K562 (cell line): ENCODE results near the gene LY6G6D. TPM values are rescaled to one million over a fixed set of nuclear protein-coding genes. Genes with fewer than 3 reads are reported as not detected.

Experiments used
- ELF2 ChIP-seq: fragments of 250-450 bp; sonication (Bioruptor Pico); IDR thresholded peaks from 2 replicates; pipeline ENCODE4 v1.5.0; 2021; ENCODE audit warnings: mild to moderate bottlenecking
- FOXP1 ChIP-seq: sonication (generic); formaldehyde crosslinking; IDR thresholded peaks from 2 replicates; pipeline ENCODE4 v1.8.0; 2022; ENCODE audit warnings: mild to moderate bottlenecking, missing genetic modification reagents
- JUN ChIP-seq, 2 experiments: sonication (generic) in 1 of 2; formaldehyde crosslinking in 1 of 2; IDR thresholded peaks; 2 replicates each; pipeline versions ENCODE4 v1.6.1 to v1.8.0; 2012 to 2022; ENCODE audit warnings: borderline replicate concordance in 2 of 2, mild to moderate bottlenecking in 2 of 2, improper control_type of control experiment in 1 of 2, low read depth in 1 of 2, low read length in 1 of 2, missing genetic modification reagents in 1 of 2
- NR4A1 ChIP-seq, 2 experiments: fragments of 250-450 bp in 1 of 2; fragments of 450-650 bp in 1 of 2; sonication (Bioruptor Pico) in 1 of 2; IDR thresholded peaks; 2 replicates each; pipeline versions ENCODE4 v1.4.0 to v1.6.1; 2016 to 2020; ENCODE audit warnings: mild to moderate bottlenecking in 2 of 2, missing compliant biosample characterization in 1 of 2, missing genetic modification characterization in 1 of 2, moderate library complexity in 1 of 2
- TEAD1 ChIP-seq, 2 experiments: fragments of 450-650 bp in 1 of 2; sonication (generic) in 1 of 2; formaldehyde crosslinking; IDR thresholded peaks; 2 replicates each; pipeline versions ENCODE4 v1.4.0 to v1.8.0; 2020 to 2022; ENCODE audit warnings: mild to moderate bottlenecking in 2 of 2, missing genetic modification reagents in 1 of 2
- ZKSCAN1 ChIP-seq: fragments of 150-350 bp; IDR thresholded peaks from 2 replicates; pipeline ENCODE4 v1.6.1; 2016; ENCODE audit warnings: low read depth, low read length
- ZNF232 ChIP-seq: sonication (generic); formaldehyde crosslinking; IDR thresholded peaks from 2 replicates; pipeline ENCODE4 v1.8.0; 2022; ENCODE audit warnings: mild to moderate bottlenecking, missing genetic modification reagents
- polyA plus RNA-seq, 8 experiments: library from polyadenylated mRNA; depleted of rRNA in 4 of 8; stranded (reverse) in 5 of 8; unstranded in 3 of 8; fragments of >200 nt; fragmentation: Nextera tagmentation in 2 of 8; fragmentation: Illumina TruSeq in 1 of 8; extraction: Ambion mirVana in 2 of 8; extraction: Trizol in 1 of 8; gene quantifications; 2 replicates each; pipeline versions ENCODE4 v1.2.1 to v1.2.3, GENCODE V29; 2011 to 2014; ENCODE audit warnings: inconsistent platforms in 1 of 8, missing spikeins in 1 of 8
- total RNA-seq, 7 experiments: library from RNA; depleted of rRNA in 6 of 7; stranded (reverse); fragments of >200 nt in 6 of 7; fragmentation: Illumina TruSeq in 2 of 7; extraction: Trizol in 2 of 7; gene quantifications; 2 replicates each; pipeline versions ENCODE4 v1.2.1 to v1.2.3, GENCODE V29; 2011 to 2021; ENCODE audit warnings: low replicate concordance in 1 of 7
- TF ChIP-seq, protein P1 (sequence below): fragments of 450-650 bp; IDR thresholded peaks from 2 replicates; pipeline ENCODE4 v1.6.1; 2016
- TF ChIP-seq, protein P2 (sequence below): fragments of 250-450 bp; sonication (Bioruptor Pico); IDR thresholded peaks from 2 replicates; pipeline ENCODE4 v1.5.0; 2021; ENCODE audit warnings: mild to moderate bottlenecking, moderate library complexity
- TF ChIP-seq, protein P3 (sequence below): sonication (generic); formaldehyde crosslinking; IDR thresholded peaks from 2 replicates; pipeline ENCODE4 v1.8.0; 2023; ENCODE audit warnings: mild to moderate bottlenecking, missing genetic modification reagents
- TF ChIP-seq, protein P4 (sequence below): fragments of 450-650 bp; IDR thresholded peaks from 2 replicates; pipeline ENCODE4 v1.6.1; 2018; ENCODE audit not compliant: partially characterized antibody
- TF ChIP-seq, protein P5 (sequence below): fragments of 450-650 bp; formaldehyde crosslinking; IDR thresholded peaks from 2 replicates; pipeline ENCODE4 v1.4.0; 2022; ENCODE audit warnings: mild to moderate bottlenecking, moderate library complexity
- TF ChIP-seq, protein P6 (sequence below), 2 experiments: fragments of 450-650 bp in 1 of 2; sonication (generic) in 1 of 2; formaldehyde crosslinking; conservative IDR thresholded peaks; 2 replicates each; pipeline versions ENCODE4 v1.4.0 to v1.8.1; 2020 to 2022; ENCODE audit warnings: mild to moderate bottlenecking in 1 of 2, missing genetic modification reagents in 1 of 2

LY6G6D gene
- total and polyA plus RNA-seq, 9 of the 15 experiments (the other 6 are each of a cell fraction or from before 2014, with no cell fraction given): 0.30 to 0.38 TPM; not detected in 7

DNA sequence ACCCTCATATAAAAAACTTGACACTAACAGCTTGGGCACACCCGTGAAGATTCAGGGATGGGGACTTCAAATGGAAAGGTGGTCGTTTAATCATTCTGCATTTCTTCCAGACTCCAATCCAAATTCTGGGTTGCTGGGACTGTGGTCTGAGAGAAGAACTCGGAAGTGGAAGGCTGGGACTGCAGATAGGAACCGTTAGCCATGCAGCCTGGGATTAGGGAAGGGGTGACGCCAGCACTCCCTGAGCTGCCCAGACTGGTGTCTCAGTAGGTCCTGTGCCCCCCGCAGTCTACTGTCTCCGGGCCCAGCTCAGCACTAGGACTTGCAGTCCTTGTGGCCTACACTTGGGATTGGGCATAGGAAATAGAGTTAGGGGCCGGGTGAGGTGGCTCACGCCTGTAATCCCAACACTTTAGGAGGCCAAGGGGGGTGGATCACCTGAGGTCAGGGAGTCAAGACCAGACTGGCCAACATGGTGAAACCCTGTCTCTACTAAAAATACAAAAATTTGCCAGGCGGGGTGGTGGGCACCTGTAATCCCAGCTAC, 21.7 kb downstream of the LY6G6D start (continued):
- peak; percentile 9 to 69; a peak in 2 of 4 replicates for TF ChIP-seq TEAD1 (CRISPR knock-in tag; IDR thresholded peaks at IDR 0.05)
- TF ChIP-seq, protein P1, sequence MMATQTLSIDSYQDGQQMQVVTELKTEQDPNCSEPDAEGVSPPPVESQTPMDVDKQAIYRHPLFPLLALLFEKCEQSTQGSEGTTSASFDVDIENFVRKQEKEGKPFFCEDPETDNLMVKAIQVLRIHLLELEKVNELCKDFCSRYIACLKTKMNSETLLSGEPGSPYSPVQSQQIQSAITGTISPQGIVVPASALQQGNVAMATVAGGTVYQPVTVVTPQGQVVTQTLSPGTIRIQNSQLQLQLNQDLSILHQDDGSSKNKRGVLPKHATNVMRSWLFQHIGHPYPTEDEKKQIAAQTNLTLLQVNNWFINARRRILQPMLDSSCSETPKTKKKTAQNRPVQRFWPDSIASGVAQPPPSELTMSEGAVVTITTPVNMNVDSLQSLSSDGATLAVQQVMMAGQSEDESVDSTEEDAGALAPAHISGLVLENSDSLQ: no peak
- TF ChIP-seq JUN (IDR thresholded peaks at IDR 0.05; ENCODE audit: borderline replicate concordance, low read depth, low read length): no peak
- peak; percentile 66; the same call in 1 of the 2 replicates for TF ChIP-seq JUN (CRISPR knock-in tag; IDR thresholded peaks at IDR 0.05; ENCODE audit: borderline replicate concordance)
- TF ChIP-seq, protein P2, sequence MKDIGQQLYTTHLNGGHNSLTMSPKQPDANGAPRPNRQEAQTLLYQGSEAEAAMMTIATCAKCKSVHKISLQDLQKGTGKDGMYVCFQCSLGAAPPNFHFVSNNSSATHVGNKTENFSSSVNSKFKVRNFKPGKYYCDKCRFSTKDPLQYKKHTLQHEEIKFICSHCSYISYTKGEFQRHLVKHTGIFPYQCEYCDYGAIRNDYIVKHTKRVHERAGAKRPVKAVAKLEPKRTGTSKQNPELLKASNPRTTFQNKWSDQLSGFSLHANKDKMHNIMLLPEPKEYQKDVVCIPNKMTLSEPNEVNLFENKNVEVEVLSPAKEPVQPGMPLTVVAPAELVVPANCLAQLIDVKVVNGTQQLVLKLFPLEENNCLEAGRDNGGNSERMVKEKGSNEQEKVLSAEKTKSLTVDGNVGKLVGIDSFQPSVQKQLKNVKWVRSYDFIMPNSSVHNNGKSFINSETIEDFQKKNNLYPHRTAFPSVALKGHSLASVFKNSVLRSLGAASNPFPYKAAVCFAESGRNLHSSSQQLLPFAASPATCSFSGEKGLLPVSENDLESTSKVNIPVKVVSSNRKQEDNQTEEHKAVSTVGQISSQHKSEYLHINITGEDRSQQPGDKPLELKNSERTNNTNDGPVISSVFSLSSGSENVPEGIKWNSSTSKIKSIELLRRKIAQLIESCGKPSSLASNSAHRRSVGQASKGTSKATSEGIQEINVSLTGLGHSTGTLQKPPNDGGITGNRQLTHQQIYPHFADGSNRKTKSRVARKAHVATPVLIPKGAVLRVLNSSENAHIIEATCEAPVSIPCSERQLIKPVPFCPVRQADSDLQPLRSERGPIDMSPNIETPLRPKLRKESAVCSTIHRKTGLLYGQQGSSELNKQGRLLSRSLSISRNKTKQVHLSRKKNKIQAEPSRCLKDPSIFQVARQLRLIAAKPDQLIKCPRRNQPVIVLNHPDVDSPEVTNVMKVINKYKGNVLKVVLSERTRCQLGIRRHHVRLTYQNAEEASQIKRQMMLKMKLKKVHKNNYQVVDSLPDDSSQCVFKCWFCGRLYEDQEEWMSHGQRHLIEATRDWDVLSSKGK (CRISPR knock-in tag): 0 out of 2 replicates have a peak, but pooled peaks have one; percentile 16
- TF ChIP-seq, protein P3, sequence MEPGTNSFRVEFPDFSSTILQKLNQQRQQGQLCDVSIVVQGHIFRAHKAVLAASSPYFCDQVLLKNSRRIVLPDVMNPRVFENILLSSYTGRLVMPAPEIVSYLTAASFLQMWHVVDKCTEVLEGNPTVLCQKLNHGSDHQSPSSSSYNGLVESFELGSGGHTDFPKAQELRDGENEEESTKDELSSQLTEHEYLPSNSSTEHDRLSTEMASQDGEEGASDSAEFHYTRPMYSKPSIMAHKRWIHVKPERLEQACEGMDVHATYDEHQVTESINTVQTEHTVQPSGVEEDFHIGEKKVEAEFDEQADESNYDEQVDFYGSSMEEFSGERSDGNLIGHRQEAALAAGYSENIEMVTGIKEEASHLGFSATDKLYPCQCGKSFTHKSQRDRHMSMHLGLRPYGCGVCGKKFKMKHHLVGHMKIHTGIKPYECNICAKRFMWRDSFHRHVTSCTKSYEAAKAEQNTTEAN (CRISPR knock-in tag): 0 out of 2 replicates have a peak, but pooled peaks have one; percentile 40
- TF ChIP-seq, protein P4, sequence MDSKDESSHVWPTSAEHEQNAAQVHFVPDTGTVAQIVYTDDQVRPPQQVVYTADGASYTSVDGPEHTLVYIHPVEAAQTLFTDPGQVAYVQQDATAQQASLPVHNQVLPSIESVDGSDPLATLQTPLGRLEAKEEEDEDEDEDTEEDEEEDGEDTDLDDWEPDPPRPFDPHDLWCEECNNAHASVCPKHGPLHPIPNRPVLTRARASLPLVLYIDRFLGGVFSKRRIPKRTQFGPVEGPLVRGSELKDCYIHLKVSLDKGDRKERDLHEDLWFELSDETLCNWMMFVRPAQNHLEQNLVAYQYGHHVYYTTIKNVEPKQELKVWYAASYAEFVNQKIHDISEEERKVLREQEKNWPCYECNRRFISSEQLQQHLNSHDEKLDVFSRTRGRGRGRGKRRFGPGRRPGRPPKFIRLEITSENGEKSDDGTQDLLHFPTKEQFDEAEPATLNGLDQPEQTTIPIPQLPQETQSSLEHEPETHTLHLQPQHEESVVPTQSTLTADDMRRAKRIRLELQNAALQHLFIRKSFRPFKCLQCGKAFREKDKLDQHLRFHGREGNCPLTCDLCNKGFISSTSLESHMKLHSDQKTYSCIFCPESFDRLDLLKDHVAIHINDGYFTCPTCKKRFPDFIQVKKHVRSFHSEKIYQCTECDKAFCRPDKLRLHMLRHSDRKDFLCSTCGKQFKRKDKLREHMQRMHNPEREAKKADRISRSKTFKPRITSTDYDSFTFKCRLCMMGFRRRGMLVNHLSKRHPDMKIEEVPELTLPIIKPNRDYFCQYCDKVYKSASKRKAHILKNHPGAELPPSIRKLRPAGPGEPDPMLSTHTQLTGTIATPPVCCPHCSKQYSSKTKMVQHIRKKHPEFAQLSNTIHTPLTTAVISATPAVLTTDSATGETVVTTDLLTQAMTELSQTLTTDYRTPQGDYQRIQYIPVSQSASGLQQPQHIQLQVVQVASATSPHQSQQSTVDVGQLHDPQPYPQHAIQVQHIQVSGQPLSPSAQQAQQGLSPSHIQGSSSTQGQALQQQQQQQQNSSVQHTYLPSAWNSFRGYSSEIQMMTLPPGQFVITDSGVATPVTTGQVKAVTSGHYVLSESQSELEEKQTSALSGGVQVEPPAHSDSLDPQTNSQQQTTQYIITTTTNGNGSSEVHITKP: no peak
- TF ChIP-seq, protein P5, sequence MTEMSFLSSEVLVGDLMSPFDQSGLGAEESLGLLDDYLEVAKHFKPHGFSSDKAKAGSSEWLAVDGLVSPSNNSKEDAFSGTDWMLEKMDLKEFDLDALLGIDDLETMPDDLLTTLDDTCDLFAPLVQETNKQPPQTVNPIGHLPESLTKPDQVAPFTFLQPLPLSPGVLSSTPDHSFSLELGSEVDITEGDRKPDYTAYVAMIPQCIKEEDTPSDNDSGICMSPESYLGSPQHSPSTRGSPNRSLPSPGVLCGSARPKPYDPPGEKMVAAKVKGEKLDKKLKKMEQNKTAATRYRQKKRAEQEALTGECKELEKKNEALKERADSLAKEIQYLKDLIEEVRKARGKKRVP (CRISPR knock-in tag): peak; percentile 35
- peak; percentile 8; the same call in 1 of the 2 replicates for TF ChIP-seq ZKSCAN1
- TF ChIP-seq FOXP1 (CRISPR knock-in tag): peak; percentile 71
- no peak for TF ChIP-seq ELF2
- TF ChIP-seq NR4A1 (CRISPR knock-in tag; IDR thresholded peaks at IDR 0.05): 0 out of 2 replicates have a peak, but pooled peaks have one; percentile 18
- 0 out of 2 replicates have a peak, but pooled peaks have one; percentile 74 for TF ChIP-seq NR4A1 (tag; IDR thresholded peaks at IDR 0.05)
- TF ChIP-seq ZNF232 (CRISPR knock-in tag): peak; percentile 26; the same call in 1 of the 2 replicates
- TF ChIP-seq, protein P6, sequence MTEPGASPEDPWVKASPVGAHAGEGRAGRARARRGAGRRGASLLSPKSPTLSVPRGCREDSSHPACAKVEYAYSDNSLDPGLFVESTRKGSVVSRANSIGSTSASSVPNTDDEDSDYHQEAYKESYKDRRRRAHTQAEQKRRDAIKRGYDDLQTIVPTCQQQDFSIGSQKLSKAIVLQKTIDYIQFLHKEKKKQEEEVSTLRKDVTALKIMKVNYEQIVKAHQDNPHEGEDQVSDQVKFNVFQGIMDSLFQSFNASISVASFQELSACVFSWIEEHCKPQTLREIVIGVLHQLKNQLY (CRISPR knock-in tag; conservative IDR thresholded peaks at IDR 0.05): peak; percentile 85 to 90; a peak in 2 of 4 replicates
